ENCODE results near the gene WHRN.

WHRN gene

DNA sequence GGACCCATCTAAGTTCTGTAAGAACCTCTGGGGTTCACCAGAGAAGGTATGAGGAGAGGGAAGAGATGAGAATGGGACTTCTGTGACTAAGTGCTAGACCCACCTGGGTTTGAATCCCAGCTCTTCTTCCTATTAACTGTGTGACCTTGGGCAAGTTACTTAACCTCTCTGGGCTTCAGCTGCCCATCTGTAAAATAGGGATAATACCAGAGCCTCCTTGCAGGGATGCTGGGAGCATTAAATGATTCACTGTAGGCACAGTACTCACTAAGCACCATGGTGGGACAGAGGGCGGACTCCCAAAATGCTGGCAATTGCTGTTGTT is 53.6 kb downstream of the WHRN start:
- Histone ChIP-seq H3K27me3 (ENCODE audit: low read depth) (0 out of 2 replicates have a peak, but pooled peaks cover 2% of the 10 kb centered on the region), H3K4me1 (no peaks in the 10 kb centered on the region), H3K36me3 (replicated peaks) (no peaks in the 10 kb centered on the region), H3K9me3 (no peaks in the 10 kb centered on the region; the same call in 1 of the 2 replicates), H3K4me3 (no peak overlapping the region)
- DNase-seq (ENCODE audit: low spot score in 2 of 2): no peak
- in situ Hi-C loops (cut with MboI; ENCODE audit: low sequenced_read_pairs): no loop called here

- no peaks in the 10 kb centered on the region for H3K4me1 ChIP-seq
- no peak for DNase-seq (ENCODE audit: low spot score in 2 of 2)
- no peaks in the 10 kb centered on the region; the same call in 1 of the 2 replicates for H3K9me3 ChIP-seq
- no peaks in the 10 kb centered on the region for H3K27me3 ChIP-seq (ENCODE audit: low read depth)
- H3K4me3 ChIP-seq: no peak overlapping the region
- H3K36me3 ChIP-seq (replicated peaks): no peaks in the 10 kb centered on the region
- in situ Hi-C loops (cut with MboI; ENCODE audit: low sequenced_read_pairs): no loop called here
These were observed 54.2 kb downstream of the WHRN start for GRCh38 chr9:114450833-114451706.

- no peak overlapping the region for H3K4me3 ChIP-seq
- H3K27me3 ChIP-seq (ENCODE audit: low read depth): no peaks in the 10 kb centered on the region
- in situ Hi-C loops (cut with MboI; ENCODE audit: low sequenced_read_pairs): no loop called here
- no peaks in the 10 kb centered on the region for H3K36me3 ChIP-seq (replicated peaks)
- no peaks in the 10 kb centered on the region for H3K4me1 ChIP-seq
- DNase-seq (ENCODE audit: low spot score in 2 of 2): no peak
- no peaks in the 10 kb centered on the region; the same call in 1 of the 2 replicates for H3K9me3 ChIP-seq
These were observed 55.1 kb downstream of the WHRN start for GRCh38 chr9:114450181-114450580.

GRCh38 chr9:114449236-114449635 is 56.0 kb downstream of the WHRN start:
- no peaks in the 10 kb centered on the region; the same call in 1 of the 2 replicates for H3K9me3 ChIP-seq
- DNase-seq (ENCODE audit: low spot score in 2 of 2): no peak
- H3K4me1 ChIP-seq: no peaks in the 10 kb centered on the region
- H3K27me3 ChIP-seq (ENCODE audit: low read depth): no peaks in the 10 kb centered on the region
- in situ Hi-C loops (cut with MboI; ENCODE audit: low sequenced_read_pairs): no loop called here
- no peak overlapping the region for H3K4me3 ChIP-seq
- H3K36me3 ChIP-seq (replicated peaks): no peaks in the 10 kb centered on the region

- Histone ChIP-seq H3K4me3 (no peak overlapping the region), H3K4me1 (no peaks in the 10 kb centered on the region), H3K9me3 (no peaks in the 10 kb centered on the region), H3K36me3 (replicated peaks) (no peaks in the 10 kb centered on the region), H3K27me3 (ENCODE audit: low read depth) (no peaks in the 10 kb centered on the region)
- in situ Hi-C loops (cut with MboI; ENCODE audit: low sequenced_read_pairs): no loop called here
- no peak for DNase-seq (ENCODE audit: low spot score in 2 of 2)
These were observed 56.6 kb downstream of the WHRN start for GRCh38 chr9:114448706-114449105.

GRCh38 chr9:114446672-114447450 is 58.4 kb downstream of the WHRN start:
- no peaks in the 10 kb centered on the region for H3K36me3 ChIP-seq (replicated peaks)
- no peaks in the 10 kb centered on the region for H3K4me1 ChIP-seq
- in situ Hi-C loops (cut with MboI; ENCODE audit: low sequenced_read_pairs): no loop called here
- no peaks in the 10 kb centered on the region for H3K27me3 ChIP-seq (ENCODE audit: low read depth)
- H3K9me3 ChIP-seq: no peaks in the 10 kb centered on the region
- no peak overlapping the region for H3K4me3 ChIP-seq
- no peak for DNase-seq (ENCODE audit: low spot score in 2 of 2)

- Histone ChIP-seq H3K4me3 (no peak overlapping the region), H3K36me3 (replicated peaks) (no peaks in the 10 kb centered on the region), H3K27me3 (ENCODE audit: low read depth) (no peaks in the 10 kb centered on the region), H3K9me3 (no peaks in the 10 kb centered on the region), H3K4me1 (no peaks in the 10 kb centered on the region)
- no peak for DNase-seq (ENCODE audit: low spot score in 2 of 2)
- in situ Hi-C loops (cut with MboI; ENCODE audit: low sequenced_read_pairs): no loop called here
These were observed 59.2 kb downstream of the WHRN start for GRCh38 chr9:114446036-114446435.

GRCh38 chr9:114445616-114446015 is 59.7 kb downstream of the WHRN start:
- H3K4me3 ChIP-seq: no peak overlapping the region
- no peaks in the 10 kb centered on the region for H3K27me3 ChIP-seq (ENCODE audit: low read depth)
- in situ Hi-C loops (cut with MboI; ENCODE audit: low sequenced_read_pairs): no loop called here
- H3K9me3 ChIP-seq: no peaks in the 10 kb centered on the region
- H3K4me1 ChIP-seq: no peaks in the 10 kb centered on the region
- DNase-seq (ENCODE audit: low spot score in 2 of 2): no peak
- H3K36me3 ChIP-seq (replicated peaks): no peaks in the 10 kb centered on the region

- no peaks in the 10 kb centered on the region for H3K4me1 ChIP-seq
- no peaks in the 10 kb centered on the region for H3K27me3 ChIP-seq (ENCODE audit: low read depth)
- DNase-seq (ENCODE audit: low spot score in 2 of 2): no peak
- H3K36me3 ChIP-seq (replicated peaks): no peaks in the 10 kb centered on the region
- in situ Hi-C loops (cut with MboI; ENCODE audit: low sequenced_read_pairs): no loop called here
- no peak overlapping the region for H3K4me3 ChIP-seq
- no peaks in the 10 kb centered on the region for H3K9me3 ChIP-seq
These were observed 63.3 kb downstream of the WHRN start for GRCh38 chr9:114442022-114442421.

GRCh38 chr9:114437401-114437893 is 67.8 kb downstream of the WHRN start:
- Histone ChIP-seq H3K4me3 (no peak overlapping the region), H3K27me3 (ENCODE audit: low read depth) (no peaks in the 10 kb centered on the region), H3K36me3 (replicated peaks) (no peaks in the 10 kb centered on the region), H3K9me3 (no peaks in the 10 kb centered on the region), H3K4me1 (no peaks in the 10 kb centered on the region)
- no peak for DNase-seq (ENCODE audit: low spot score in 2 of 2)
- in situ Hi-C loops (cut with MboI; ENCODE audit: low sequenced_read_pairs): loop anchor here (10.0 kb wide), 1 partner anchor 217 kb away; the partner anchor contains the start of gene TEX53

DNA sequence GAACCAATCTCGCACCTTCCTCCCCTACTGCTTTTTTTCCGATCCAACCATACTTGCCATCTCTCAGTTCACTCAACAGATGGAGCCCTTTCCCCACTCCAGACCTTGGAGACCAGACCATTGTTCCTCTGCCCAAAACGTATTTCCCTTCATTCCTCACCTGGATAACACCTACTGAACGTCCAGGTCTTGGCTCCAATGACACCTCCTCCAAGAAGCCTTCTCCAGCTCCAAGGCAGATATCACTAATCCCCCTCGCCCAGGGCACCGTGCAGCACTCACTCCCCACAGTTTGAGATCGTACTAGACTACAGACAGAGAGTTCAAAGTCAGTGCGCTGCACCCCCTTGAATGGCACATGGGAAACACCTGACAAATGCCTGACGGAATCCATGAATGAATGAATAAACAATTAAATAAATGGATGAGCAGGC is 70.4 kb downstream of the WHRN start:
- Histone ChIP-seq H3K4me1 (no peaks in the 10 kb centered on the region), H3K4me3 (no peak overlapping the region), H3K9me3 (no peaks in the 10 kb centered on the region), H3K27me3 (ENCODE audit: low read depth) (no peaks in the 10 kb centered on the region), H3K36me3 (replicated peaks) (no peaks in the 10 kb centered on the region)
- peak; percentile 45 to 46 for DNase-seq (ENCODE audit: low spot score in 2 of 2)
- in situ Hi-C loops (cut with MboI; ENCODE audit: low sequenced_read_pairs): loop anchor here (10.0 kb wide), 1 partner anchor 220 kb away; the partner anchor contains the start of gene TEX53

GRCh38 chr9:114433720-114434255 is 71.5 kb downstream of the WHRN start:
- Histone ChIP-seq H3K36me3 (replicated peaks) (no peaks in the 10 kb centered on the region), H3K4me3 (no peak overlapping the region), H3K4me1 (no peaks in the 10 kb centered on the region), H3K9me3 (no peaks in the 10 kb centered on the region), H3K27me3 (ENCODE audit: low read depth) (no peaks in the 10 kb centered on the region)
- no peak for DNase-seq (ENCODE audit: low spot score in 2 of 2)
- in situ Hi-C loops (cut with MboI; ENCODE audit: low sequenced_read_pairs): loop anchor here (10.0 kb wide), 1 partner anchor 221 kb away; the partner anchor contains the start of gene TEX53

- H3K9me3 ChIP-seq: no peaks in the 10 kb centered on the region
- DNase-seq (ENCODE audit: low spot score in 2 of 2): no peak
- H3K4me1 ChIP-seq: no peaks in the 10 kb centered on the region
- H3K27me3 ChIP-seq (ENCODE audit: low read depth): no peaks in the 10 kb centered on the region
- in situ Hi-C loops (cut with MboI; ENCODE audit: low sequenced_read_pairs): loop anchor here (10.0 kb wide), 1 partner anchor 222 kb away; the partner anchor contains the start of gene TEX53
- no peaks in the 10 kb centered on the region for H3K36me3 ChIP-seq (replicated peaks)
- no peak overlapping the region for H3K4me3 ChIP-seq
These were observed 72.2 kb downstream of the WHRN start for GRCh38 chr9:114433086-114433485.

Measured in HAP-1 (cell line).